Superior temporal gyrus (tissue), 1 donor: ENCODE measurements around the gene P2RX2.
"Not testable (repeated sequence)": the region's sequence is repeated elsewhere in the genome, so short reads cannot be mapped to it uniquely, and the experiment has no call there.

Experiments used
- DNase-seq: peaks from one replicate; pipeline ENCODE4 v3.0.0-alpha.2; 2016; ENCODE audit errors: extremely low spot score

Gene P2RX2

GRCh38 chr12:132583736-132584135, 34.8 kb upstream of the P2RX2 start:
- DNase-seq, result no peak

- no peak for DNase-seq
Measured at GRCh38 chr12:132584429-132584828, 34.1 kb upstream of the P2RX2 start.

GRCh38 chr12:132585177-132585576, 33.4 kb upstream of the P2RX2 start:
- DNase-seq, result no peak

- DNase-seq, result no peak
Measured at GRCh38 chr12:132586929-132587328, 31.6 kb upstream of the P2RX2 start.

- DNase-seq, result no peak
Measured at GRCh38 chr12:132587781-132588180, 30.8 kb upstream of the P2RX2 start.

- DNase-seq, result no peak
Measured at GRCh38 chr12:132588319-132588718, 30.3 kb upstream of the P2RX2 start.

GRCh38 chr12:132588821-132589669, 29.5 kb upstream of the P2RX2 start:
- no peak for DNase-seq

GRCh38 chr12:132591107-132591935, 27.3 kb upstream of the P2RX2 start:
- no peak for DNase-seq

- DNase-seq, result no peak
Measured at GRCh38 chr12:132592282-132592970, 26.1 kb upstream of the P2RX2 start.

- no peak for DNase-seq
Measured at GRCh38 chr12:132593071-132593470, 25.5 kb upstream of the P2RX2 start.

- DNase-seq, result no peak
Measured at GRCh38 chr12:132593521-132593920, 25.1 kb upstream of the P2RX2 start.

- peak; percentile 90 for DNase-seq
Measured at GRCh38 chr12:132593938-132594358, 24.6 kb upstream of the P2RX2 start.

- no peak for DNase-seq
Measured at GRCh38 chr12:132595183-132595582, 23.4 kb upstream of the P2RX2 start.

GRCh38 chr12:132596016-132596415, 22.6 kb upstream of the P2RX2 start:
- DNase-seq, result no peak

GRCh38 chr12:132597333-132598316, 21.0 kb upstream of the P2RX2 start:
- DNase-seq, result no peak

- DNase-seq, result not testable (repeated sequence)
Measured at GRCh38 chr12:132599502-132599901, 19.1 kb upstream of the P2RX2 start.

GRCh38 chr12:132600048-132601032, 18.2 kb upstream of the P2RX2 start:
- DNase-seq, result peak; percentile 60

GRCh38 chr12:132601171-132601883, 17.2 kb upstream of the P2RX2 start:
- DNase-seq, result no peak
